Measurements from ENCODE around the gene SPON1.

DNA sequence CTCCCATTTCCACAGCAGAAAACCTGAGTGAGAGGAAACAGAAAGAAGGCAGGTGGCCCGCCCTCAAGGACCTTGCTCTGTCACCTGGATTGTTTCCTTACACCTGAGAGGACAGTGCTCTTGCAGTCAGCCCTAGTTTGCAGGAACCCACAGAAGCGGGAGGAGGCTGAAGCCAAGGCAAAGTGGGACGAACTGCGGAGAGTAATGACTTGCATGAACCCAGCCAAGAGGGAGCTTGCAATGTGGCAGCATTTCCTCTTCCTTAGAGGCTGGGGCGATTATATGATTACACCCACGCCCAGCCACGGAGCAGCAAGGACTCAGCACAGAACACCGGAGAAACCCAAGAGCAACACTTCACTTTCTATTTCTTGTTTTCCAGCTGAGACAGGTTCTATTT is 102.6 kb downstream of the SPON1 start:
- no peak for TF ChIP-seq MAX (IDR thresholded peaks at IDR 0.05)
- no peak for TF ChIP-seq YY1 (IDR thresholded peaks at IDR 0.05)
- TF ChIP-seq, protein P1, sequence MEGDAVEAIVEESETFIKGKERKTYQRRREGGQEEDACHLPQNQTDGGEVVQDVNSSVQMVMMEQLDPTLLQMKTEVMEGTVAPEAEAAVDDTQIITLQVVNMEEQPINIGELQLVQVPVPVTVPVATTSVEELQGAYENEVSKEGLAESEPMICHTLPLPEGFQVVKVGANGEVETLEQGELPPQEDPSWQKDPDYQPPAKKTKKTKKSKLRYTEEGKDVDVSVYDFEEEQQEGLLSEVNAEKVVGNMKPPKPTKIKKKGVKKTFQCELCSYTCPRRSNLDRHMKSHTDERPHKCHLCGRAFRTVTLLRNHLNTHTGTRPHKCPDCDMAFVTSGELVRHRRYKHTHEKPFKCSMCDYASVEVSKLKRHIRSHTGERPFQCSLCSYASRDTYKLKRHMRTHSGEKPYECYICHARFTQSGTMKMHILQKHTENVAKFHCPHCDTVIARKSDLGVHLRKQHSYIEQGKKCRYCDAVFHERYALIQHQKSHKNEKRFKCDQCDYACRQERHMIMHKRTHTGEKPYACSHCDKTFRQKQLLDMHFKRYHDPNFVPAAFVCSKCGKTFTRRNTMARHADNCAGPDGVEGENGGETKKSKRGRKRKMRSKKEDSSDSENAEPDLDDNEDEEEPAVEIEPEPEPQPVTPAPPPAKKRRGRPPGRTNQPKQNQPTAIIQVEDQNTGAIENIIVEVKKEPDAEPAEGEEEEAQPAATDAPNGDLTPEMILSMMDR (IDR thresholded peaks at IDR 0.05; ENCODE audit: low read depth, low read length, missing input control), result no peak
- TF ChIP-seq GABPA (IDR thresholded peaks at IDR 0.05 in 1 of 2, conservative IDR thresholded peaks at IDR 0.05 in 1 of 2), result no peak
- no peak for TF ChIP-seq RAD21 (IDR thresholded peaks at IDR 0.05)
- no peak for TF ChIP-seq SP1 (IDR thresholded peaks at IDR 0.05)
- TF ChIP-seq RXRA (IDR thresholded peaks at IDR 0.05), result no peak
